ENCODE data around the gene ACACB.

DNA sequence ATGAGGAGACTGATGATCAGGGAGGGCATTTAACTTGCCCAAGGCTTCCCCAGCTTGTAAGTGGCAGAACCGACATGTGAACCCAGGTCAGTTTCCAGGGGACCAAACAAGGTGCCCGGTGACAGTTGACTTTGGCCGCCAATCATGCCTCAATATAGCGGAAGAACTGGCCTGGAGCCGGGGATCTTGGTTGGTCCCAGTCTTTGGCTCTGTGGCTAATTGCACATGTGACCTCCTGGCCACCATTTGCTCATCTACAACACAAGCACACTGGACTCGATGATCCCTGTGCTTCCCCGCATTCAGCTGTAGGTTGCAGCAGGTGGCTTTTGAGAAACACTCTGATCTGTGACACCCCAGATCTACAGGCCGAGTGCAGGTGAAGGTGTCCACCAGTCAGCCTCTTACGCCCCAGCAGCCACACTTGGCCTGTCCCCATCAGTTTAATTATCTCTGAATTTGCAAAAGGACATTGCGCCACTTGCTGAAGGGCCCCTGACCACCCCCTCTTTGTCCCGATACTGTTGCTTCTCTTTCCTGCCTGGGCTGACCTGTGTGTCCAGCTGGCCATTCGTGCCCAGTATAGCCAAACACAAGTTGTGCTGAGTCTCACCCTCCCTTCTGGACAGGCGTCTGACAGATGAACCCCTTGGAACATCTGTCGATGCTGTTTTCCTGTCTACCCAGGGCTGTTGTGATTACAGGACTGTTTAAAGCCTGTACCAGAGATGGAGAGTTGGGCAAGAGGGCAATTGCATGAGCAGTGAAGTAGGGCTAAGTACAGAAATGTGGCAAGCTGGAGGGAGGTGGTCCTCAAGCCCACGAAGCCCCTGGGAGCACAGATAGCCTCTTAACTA, 14.1 kb downstream of the ACACB start:
- TF ChIP-seq POLR2AphosphoS5 (IDR thresholded peaks at IDR 0.05; ENCODE audit: low read depth, low read length) = no peak
- TF ChIP-seq SIN3A (IDR thresholded peaks at IDR 0.05; ENCODE audit: borderline replicate concordance, insufficient read depth, low read length) = no peak
- no peak for TF ChIP-seq REST (IDR thresholded peaks at IDR 0.05; ENCODE audit: insufficient read depth in 1 of 2, low read depth in 2 of 2, low read length in 2 of 2)
- no peak for TF ChIP-seq TAF1 (IDR thresholded peaks at IDR 0.05; ENCODE audit: borderline replicate concordance, insufficient read depth, low read length)
- TF ChIP-seq FOXP2 (optimal IDR thresholded peaks at IDR 0.05; ENCODE audit: borderline replicate concordance, extremely low read depth, extremely low read length, insufficient read depth) = no peak
